ENCODE results near the gene DCUN1D3.
A peak's percentile ranks its signal among the peaks of the same experiment; 100 is the strongest.

Gene DCUN1D3

GRCh38 chr16:20875355-20875650 lies 24.9 kb downstream of the DCUN1D3 start:
- ATAC-seq, result no peak

GRCh38 chr16:20874088-20874581 lies 26.0 kb downstream of the DCUN1D3 start:
- peak; percentile 25; the same call in 2 of the 3 replicates for ATAC-seq
- TF ChIP-seq OSR1 (CRISPR knock-in tag; IDR thresholded peaks at IDR 0.05) (no peak), RARB (CRISPR knock-in tag; IDR thresholded peaks at IDR 0.05) (no peak), BACH2 (CRISPR knock-in tag; IDR thresholded peaks at IDR 0.05; ENCODE audit: borderline replicate concordance) (no peak), TCF4 (CRISPR knock-in tag; IDR thresholded peaks at IDR 0.05; ENCODE audit: borderline replicate concordance) (no peak), ARNTL (CRISPR knock-in tag; IDR thresholded peaks at IDR 0.05; ENCODE audit: borderline replicate concordance, low read depth) (no peak)

More at GRCh38 chr16:20875355-20875650, 24.9 kb downstream of the DCUN1D3 start:
- TF ChIP-seq PPARA (CRISPR knock-in tag; IDR thresholded peaks at IDR 0.05; ENCODE audit: borderline replicate concordance) (no peak), OSR1 (CRISPR knock-in tag; IDR thresholded peaks at IDR 0.05) (no peak), ZFP30 (CRISPR knock-in tag; IDR thresholded peaks at IDR 0.05) (no peak), RARB (CRISPR knock-in tag; IDR thresholded peaks at IDR 0.05) (no peak), GLIS3 (CRISPR knock-in tag; IDR thresholded peaks at IDR 0.05) (no peak), ISL1 (CRISPR knock-in tag; IDR thresholded peaks at IDR 0.05) (no peak), TOX (CRISPR knock-in tag; IDR thresholded peaks at IDR 0.05; ENCODE audit: borderline replicate concordance) (no peak), ZNF70 (CRISPR knock-in tag; IDR thresholded peaks at IDR 0.05) (no peak), ZNF565 (CRISPR knock-in tag; conservative IDR thresholded peaks at IDR 0.05; ENCODE audit: low read depth) (no peak), CSDC2 (CRISPR knock-in tag; IDR thresholded peaks at IDR 0.05) (no peak), ZNF8 (CRISPR knock-in tag; IDR thresholded peaks at IDR 0.05) (no peak)

DNA sequence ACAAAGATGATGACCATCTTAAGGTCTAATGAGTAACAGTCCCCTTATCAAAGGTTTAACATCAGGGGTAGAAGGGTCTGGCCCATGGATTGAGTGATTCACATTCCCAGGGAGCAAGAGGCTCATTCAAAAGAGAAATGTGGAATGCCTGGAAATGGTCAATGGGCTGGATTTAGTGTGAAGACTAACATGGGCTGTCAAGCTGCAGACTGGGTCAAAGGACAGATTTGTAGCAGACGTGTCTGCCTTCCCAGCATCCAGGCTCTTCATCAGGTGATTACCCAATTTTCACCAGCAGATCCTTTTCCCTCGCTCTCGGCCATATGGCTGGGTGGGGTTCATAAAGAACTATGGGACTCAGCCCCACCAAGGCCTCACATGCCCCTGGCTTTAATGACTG lies 26.8 kb downstream of the DCUN1D3 start:
- ATAC-seq, result no peak

DNA sequence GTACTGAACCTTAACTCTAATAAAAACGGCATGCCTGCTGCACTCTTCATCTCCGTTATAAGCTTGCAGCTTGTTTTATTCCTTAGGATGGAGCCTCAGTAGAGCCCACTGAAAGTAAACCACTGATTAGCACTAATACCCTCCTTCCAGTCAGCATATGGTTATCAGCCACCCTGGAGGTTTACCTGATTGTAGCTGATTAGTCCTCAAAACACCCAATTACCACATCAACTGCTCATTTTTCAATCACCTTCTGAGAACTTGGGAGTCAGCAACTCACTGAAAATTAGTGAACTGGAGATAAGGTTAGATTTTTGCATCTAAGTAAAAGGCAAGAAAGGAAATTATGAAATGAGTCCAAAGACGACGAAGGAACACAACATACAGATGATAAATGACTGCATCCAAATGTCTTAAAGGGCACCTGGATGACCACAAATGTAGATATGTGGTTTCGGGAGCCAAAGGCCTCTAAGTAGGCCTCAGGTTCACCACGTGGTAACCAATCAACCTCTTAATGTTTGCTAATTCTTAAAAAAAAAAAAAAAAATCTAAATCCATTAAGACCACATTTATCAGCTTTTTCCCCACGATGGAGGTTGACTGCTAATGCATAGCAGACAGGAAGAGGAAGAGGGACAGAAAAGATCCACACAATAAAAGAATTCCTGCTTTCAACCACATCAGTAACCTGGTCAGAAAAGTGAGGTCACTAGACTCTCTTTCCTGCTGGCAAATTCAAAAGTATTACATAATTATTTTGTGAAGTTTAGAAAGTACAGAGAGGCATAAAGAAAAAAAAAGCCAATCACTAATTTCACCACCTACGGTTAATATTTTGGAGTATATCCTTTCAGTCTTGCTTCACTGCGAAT lies 28.0 kb downstream of the DCUN1D3 start:
- TF ChIP-seq ESRRG (CRISPR knock-in tag; IDR thresholded peaks at IDR 0.05) (no peak), ZFP3 (CRISPR knock-in tag; IDR thresholded peaks at IDR 0.05) (no peak), TCF4 (CRISPR knock-in tag; IDR thresholded peaks at IDR 0.05; ENCODE audit: borderline replicate concordance) (no peak), ZC3H10 (CRISPR knock-in tag; IDR thresholded peaks at IDR 0.05) (no peak), GLIS3 (CRISPR knock-in tag; IDR thresholded peaks at IDR 0.05) (no peak), PATZ1 (CRISPR knock-in tag; IDR thresholded peaks at IDR 0.05; ENCODE audit: borderline replicate concordance) (no peak), ZNF565 (CRISPR knock-in tag; conservative IDR thresholded peaks at IDR 0.05; ENCODE audit: low read depth) (no peak), SNAI2 (CRISPR knock-in tag; IDR thresholded peaks at IDR 0.05) (no peak), ISL1 (CRISPR knock-in tag; IDR thresholded peaks at IDR 0.05) (no peak), TOX (CRISPR knock-in tag; IDR thresholded peaks at IDR 0.05; ENCODE audit: borderline replicate concordance) (no peak), CSRNP3 (CRISPR knock-in tag; IDR thresholded peaks at IDR 0.05) (no peak), RARB (CRISPR knock-in tag; IDR thresholded peaks at IDR 0.05) (no peak), ARNTL (CRISPR knock-in tag; IDR thresholded peaks at IDR 0.05; ENCODE audit: borderline replicate concordance, low read depth) (no peak), OSR1 (CRISPR knock-in tag; IDR thresholded peaks at IDR 0.05) (no peak), CSDC2 (CRISPR knock-in tag; IDR thresholded peaks at IDR 0.05) (no peak)
- TF ChIP-seq, protein P1, sequence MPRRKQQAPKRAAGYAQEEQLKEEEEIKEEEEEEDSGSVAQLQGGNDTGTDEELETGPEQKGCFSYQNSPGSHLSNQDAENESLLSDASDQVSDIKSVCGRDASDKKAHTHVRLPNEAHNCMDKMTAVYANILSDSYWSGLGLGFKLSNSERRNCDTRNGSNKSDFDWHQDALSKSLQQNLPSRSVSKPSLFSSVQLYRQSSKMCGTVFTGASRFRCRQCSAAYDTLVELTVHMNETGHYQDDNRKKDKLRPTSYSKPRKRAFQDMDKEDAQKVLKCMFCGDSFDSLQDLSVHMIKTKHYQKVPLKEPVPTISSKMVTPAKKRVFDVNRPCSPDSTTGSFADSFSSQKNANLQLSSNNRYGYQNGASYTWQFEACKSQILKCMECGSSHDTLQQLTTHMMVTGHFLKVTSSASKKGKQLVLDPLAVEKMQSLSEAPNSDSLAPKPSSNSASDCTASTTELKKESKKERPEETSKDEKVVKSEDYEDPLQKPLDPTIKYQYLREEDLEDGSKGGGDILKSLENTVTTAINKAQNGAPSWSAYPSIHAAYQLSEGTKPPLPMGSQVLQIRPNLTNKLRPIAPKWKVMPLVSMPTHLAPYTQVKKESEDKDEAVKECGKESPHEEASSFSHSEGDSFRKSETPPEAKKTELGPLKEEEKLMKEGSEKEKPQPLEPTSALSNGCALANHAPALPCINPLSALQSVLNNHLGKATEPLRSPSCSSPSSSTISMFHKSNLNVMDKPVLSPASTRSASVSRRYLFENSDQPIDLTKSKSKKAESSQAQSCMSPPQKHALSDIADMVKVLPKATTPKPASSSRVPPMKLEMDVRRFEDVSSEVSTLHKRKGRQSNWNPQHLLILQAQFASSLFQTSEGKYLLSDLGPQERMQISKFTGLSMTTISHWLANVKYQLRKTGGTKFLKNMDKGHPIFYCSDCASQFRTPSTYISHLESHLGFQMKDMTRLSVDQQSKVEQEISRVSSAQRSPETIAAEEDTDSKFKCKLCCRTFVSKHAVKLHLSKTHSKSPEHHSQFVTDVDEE (CRISPR knock-in tag; IDR thresholded peaks at IDR 0.05), result no peak
- ATAC-seq, result no peak

More for the DNA sequence above, 26.8 kb downstream of the DCUN1D3 start:
- TF ChIP-seq ISL1 (CRISPR knock-in tag; IDR thresholded peaks at IDR 0.05), result no peak
- TF ChIP-seq PPARA (CRISPR knock-in tag; IDR thresholded peaks at IDR 0.05; ENCODE audit: borderline replicate concordance), result no peak

All from SK-N-SH treated with all-trans-retinoic acid at 6 μM for 48 hours (cell line).